Suppressor macrophage (primary cell): ENCODE measurements around the gene HOXA3.
A peak's percentile ranks its signal among the peaks of the same experiment; 100 is the strongest.

Source experiments
- DNase-seq, 4 experiments: peaks; one replicate each; pipeline ENCODE4 v3.0.0-alpha.2; 2020 to 2022

HOXA3 gene

GRCh38 chr7:27165996-27166530 is 13.7 kb upstream of the HOXA3 start:
- DNase-seq, result peak in 1 of 4 experiments; percentile 32

DNA sequence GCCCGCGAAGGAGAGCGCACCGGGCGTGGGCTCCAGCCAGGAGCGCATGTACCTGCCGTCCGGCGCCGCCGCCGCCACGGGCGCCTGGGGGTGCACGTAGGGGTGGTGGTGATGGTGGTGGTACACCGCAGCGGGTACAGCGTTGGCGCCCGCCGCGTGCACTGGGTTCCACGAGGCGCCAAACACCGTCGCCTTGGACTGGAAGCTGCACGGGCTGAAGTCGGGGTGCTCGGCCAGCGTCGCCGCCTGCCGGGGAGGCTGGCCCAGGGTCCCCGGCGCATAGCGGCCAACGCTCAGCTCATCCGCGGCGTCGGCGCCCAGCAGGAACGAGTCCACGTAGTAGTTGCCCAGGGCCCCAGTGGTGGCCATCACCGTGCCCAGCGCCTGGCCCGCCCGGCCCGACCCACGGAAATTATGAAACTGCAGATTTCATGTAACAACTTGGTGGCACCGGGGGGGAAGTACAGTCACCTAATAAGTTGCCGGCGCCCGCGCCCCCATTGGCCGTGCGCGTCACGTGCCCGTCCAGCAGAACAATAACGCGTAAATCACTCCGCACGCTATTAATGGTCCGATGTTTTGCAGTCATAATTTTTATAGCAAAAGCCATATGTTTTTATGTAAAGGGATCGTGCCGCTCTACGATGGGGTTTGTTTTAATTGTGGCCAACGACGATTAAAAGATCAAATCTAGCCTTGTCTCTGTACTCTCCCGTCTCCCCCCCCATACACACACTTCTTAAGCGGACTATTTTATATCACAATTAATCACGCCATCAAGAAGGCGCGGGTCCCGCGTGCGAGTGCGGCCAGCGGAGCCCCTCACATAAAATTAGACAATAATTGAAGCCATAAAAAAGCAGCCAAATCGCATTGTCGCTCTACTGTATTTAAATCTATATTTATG is 13.0 kb upstream of the HOXA3 start, which contains the start of gene HOXA9:
TSS of gene HOXA9 (minus strand) at position 449 of the 907 bp plus-strand sequence. CDS start at position 369, 80 bp downstream.
- DNase-seq, result peak; percentile 76 to 83 (median 80)

GRCh38 chr7:27164367-27165088 is 12.1 kb upstream of the HOXA3 start:
- DNase-seq, result peak in 2 of 4 experiments; percentile 58 to 59

- no peak for DNase-seq
These were observed 11.6 kb upstream of the HOXA3 start for GRCh38 chr7:27164045-27164366.

DNA sequence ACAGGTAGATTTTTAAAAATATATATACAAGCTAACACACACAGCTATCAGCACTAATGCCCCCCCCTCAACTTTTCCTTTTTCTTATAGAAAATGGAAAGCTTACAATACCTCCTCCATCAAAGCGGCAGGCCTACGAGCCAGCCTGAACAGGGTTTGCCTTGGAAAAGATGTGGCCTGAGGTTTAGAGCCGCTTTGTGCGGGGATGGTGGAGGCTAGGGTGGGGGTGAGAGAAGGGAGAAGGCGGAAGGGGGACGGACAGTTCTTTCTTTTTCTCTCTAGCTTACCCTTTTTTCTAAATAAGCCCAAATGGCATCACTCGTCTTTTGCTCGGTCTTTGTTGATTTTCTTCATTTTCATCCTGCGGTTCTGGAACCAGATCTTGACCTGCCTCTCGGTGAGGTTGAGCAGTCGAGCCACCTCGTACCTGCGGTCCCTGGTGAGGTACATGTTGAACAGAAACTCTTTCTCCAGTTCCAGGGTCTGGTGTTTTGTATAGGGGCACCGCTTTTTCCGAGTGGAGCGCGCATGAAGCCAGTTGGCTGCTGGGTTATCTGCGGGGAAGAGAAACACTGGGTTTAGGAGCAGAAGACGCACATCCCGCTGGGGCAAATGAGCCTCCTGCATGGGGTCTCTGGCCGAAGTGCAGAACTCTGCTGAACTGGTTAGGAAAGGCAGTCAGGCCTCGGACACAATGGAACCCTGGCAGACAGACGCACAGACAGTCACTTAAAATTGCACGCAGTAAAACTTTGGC is 11.1 kb upstream of the HOXA3 start:
- no peak for DNase-seq

GRCh38 chr7:27162561-27163287 is 10.3 kb upstream of the HOXA3 start:
- DNase-seq, result no peak

- DNase-seq, result no peak
These were observed 9.6 kb upstream of the HOXA3 start for GRCh38 chr7:27161721-27162560.

DNA sequence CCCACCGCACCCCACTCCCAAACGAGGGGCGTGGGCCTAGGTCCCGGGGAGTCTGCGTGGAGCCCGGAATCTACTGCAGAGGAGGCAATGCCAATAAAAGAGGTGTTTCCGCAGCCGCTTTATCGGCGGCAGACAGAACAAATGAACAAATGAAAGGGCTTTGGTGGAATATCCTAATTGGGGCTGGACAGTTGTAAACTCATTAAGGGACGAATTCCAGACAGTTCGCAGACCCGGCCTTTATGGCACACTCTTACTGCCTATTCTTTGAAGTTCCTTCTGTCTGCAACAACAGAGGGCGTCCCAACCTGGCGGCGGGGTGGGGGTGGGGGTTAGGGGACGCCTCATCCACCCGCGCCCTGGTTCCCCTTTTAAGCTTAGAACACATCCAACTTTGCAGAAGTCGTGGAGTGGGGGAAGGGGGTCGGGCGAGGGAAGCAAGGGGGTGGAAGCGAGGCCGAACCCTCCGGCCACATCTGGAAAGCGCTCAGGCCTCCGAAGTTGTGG is 8.9 kb upstream of the HOXA3 start:
- DNase-seq, result peak; percentile 72 to 80 (median 78)

GRCh38 chr7:27160546-27161213 is 8.3 kb upstream of the HOXA3 start:
- peak; percentile 87 to 94 (median 92) for DNase-seq

GRCh38 chr7:27160145-27160545 is 7.8 kb upstream of the HOXA3 start:
- peak in 2 of 4 experiments; percentile 42 to 49 for DNase-seq

- peak in 1 of 4 experiments; percentile 15 for DNase-seq
These were observed 7.1 kb upstream of the HOXA3 start for GRCh38 chr7:27159266-27160144.

DNA sequence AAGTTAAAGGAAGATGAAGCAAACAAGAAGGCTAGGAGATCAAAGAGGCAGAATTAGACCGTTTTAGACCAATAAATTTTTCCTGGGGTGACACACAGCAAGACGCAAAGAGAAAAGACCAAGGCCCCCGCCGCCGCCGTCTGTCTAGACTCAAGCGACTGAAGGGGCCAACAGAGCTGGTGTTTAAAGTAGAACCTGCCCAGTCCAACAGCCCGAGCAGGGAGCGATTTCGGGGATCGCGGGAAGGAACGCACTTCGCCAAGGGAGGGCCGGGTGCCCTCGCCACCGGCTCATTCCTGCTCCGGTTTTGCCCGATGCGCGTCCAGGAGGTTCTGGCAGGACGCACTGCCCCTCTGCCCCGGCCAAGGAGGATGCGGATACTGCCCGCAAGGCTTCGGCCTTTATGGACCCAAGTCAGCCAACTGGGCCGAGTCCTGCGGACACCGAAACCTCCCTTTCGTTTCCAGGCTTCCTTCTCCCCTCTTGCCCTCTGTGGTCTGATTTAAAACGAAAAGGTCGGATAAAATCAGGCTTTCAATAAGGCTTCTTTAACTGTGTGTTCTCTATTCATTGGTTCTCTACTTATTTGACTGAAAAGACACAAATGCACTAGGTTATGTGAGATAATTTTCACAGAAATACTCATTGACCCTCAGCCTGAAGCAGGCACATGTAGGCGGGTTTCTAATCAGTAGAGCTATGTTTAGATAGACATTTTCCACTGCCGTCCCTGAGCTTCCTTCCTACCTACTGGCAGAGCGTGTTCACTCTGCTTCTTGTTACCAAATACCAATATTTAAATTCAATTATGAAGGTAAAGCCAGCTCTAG is 6.3 kb upstream of the HOXA3 start:
- peak in 2 of 4 experiments; percentile 36 to 47 for DNase-seq

DNA sequence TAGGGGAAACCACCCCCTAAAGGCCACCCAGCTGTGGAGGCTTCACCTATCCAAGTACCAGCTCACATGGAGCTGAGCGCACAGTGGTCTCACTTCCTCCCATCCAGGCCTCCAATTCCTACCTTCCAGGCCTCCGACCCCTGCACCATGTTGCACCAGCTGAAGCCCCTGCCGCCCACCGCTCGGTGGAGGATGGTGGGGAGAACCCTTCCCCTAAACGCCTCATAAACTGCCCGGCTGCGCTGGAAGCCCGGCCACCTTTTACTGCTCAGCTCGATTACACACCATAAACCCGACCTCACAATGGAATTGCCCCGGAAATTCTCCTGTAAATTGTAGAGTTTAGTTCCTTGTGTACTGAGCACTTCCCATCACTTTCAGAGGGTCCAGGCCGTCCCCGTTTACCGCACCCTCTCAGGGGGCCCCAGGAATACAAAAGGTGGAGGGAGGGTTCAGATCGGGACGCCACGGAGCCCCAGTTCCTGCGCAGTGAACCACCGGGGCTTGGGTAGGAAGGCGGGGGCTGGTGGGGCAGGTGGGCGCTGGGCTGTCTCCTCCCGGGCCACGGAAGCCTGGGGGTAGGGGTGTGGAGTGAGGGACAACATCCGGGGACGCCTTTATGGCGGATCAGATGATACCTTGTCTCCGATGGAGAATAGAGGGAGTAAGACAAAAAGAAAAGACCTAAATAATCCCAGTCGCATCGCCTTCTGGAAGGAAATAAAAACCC is 5.5 kb upstream of the HOXA3 start:
- DNase-seq, result no peak

GRCh38 chr7:27156916-27157701 is 4.7 kb upstream of the HOXA3 start:
- DNase-seq, result peak in 1 of 4 experiments; percentile 18

DNA sequence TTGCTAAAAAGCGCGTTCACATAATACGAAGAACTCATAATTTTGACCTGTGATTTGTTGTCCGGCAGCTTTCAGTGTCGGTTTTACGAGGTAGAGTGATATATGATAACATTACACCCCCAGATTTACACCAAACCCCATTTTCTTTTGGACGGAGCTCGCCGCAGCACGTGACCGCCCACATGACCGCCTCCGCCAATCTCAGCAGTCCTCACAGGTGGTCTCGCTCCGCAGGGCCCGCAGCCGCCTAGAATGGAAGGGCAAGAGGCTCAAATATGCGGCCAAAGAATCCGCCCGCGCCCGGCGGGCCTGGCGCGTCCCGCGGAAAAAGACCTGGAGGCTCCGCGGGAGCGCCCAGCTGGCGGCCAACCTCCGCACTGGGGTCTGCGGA is 4.1 kb upstream of the HOXA3 start, which contains the start of gene HOXA7:
TSS of gene HOXA7 (minus strand) at position 168 of the 391 bp plus-strand sequence. CDS start at position 38, 130 bp downstream.
- DNase-seq, result peak in 1 of 4 experiments; percentile 24

DNA sequence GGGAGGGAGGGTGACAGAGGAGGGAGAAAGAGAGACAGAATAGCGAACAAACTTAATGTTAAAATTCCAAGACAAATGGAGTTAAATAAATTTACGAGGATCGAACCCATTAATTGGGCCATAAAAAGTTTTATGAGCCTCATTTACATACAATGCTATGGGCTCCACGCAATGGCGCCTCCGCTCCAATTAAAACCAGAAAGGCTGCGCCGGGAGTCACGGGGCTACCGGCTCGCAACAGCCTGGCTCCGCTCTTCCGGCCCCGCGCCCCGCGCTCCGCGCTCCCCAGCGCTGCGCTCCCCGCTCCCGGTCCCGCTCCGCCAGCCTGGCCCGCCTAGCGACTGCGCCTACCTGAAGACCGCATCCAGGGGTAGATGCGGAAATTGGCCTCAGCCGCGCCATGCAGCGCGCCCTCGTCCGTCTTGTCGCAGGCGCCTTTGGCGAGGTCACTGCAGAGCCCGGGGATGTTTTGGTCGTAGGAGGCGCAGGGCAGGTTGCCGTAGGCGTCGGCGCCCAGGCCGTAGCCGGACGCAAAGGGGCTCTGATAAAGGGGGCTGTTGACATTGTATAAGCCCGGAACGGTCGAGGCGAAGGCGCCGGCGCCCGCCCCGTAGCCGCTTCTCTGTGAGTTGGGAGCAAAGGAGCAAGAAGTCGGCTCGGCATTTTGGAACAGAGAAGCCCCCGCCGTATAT is 3.6 kb upstream of the HOXA3 start:
- DNase-seq, result peak in 2 of 4 experiments; percentile 45 to 55
